Ovary (tissue), 9 donors: ENCODE results near the gene LYPD3. TPM values are rescaled to one million over a fixed set of nuclear protein-coding genes. Genes with fewer than 3 reads are reported as not detected.

Experiments
- DNase-seq, 5 donors: peaks; one replicate each; pipeline ENCODE4 v3.0.0-alpha.2; 2019 to 2020
- H3K27ac ChIP-seq, 2 donors: fragments of 200-600 bp; one replicate each; pipeline versions ENCODE4 v1.5.1 to v1.8.0; 2019 to 2022
- H3K27me3 ChIP-seq: fragments of 200-600 bp; one replicate; pipeline ENCODE4 v1.8.0; 2022
- H3K36me3 ChIP-seq: fragments of 200-600 bp; sonication (generic); one replicate; pipeline ENCODE4 v1.5.1; 2019
- H3K4me1 ChIP-seq: one replicate; pipeline ENCODE4 v1.8.1; 2013; ENCODE audit warnings: mild to moderate bottlenecking, moderate library complexity; ENCODE audit not compliant: insufficient read depth
- H3K4me3 ChIP-seq: fragments of 200-600 bp; sonication (generic); one replicate; pipeline ENCODE4 v1.5.1; 2017
- H3K9me3 ChIP-seq, 2 donors: fragments of 200-600 bp in 1 of 2; sonication (generic) in 1 of 2; one replicate each; pipeline versions ENCODE4 v1.5.1 to v1.8.1; 2013 to 2019; ENCODE audit warnings: mild to moderate bottlenecking in 1 of 2, moderate library complexity in 1 of 2
- EP300 ChIP-seq: sonication (generic); formaldehyde crosslinking; IDR thresholded peaks from one replicate; pipeline ENCODE4 v1.6.1; 2017; ENCODE audit warnings: antibody characterized with exemption
- POLR2A ChIP-seq: fragments of 450-650 bp; IDR thresholded peaks from one replicate; pipeline ENCODE4 v1.6.1; 2017; ENCODE audit warnings: antibody characterized with exemption, mild to moderate bottlenecking, moderate library complexity
- WGBS, 3 donors: extraction: QIAGEN DNeasy Blood & Tissue Kit in 1 of 3; methylation state at CpG; one replicate each; pipeline versions ENCODE4 v1.1.5 to v1.1.7; 2013 to 2017; 5-methylcytosine and 5-hydroxymethylcytosine counted together
- intact Hi-C, 4 donors: fragments of 100-400 bp; cut with DNase I; formaldehyde crosslinking; loops; one replicate each; pipeline versions ENCODE4 v1.11.0 to v1.15.1; 2022 to 2023
- polyA plus RNA-seq, 2 donors: library from polyadenylated mRNA; stranded (reverse); fragments of 200-250 nt in 1 of 2; fragments of 350-450 nt in 1 of 2; fragmentation: Illumina TruSeq in 1 of 2; extraction: RNeasy Lipid Tissue Mini Kit (QIAGEN cat#74804) in 1 of 2; gene quantifications; one replicate each; pipeline ENCODE4 v1.2.3, GENCODE V29; 2013 to 2014
- total RNA-seq, 7 donors: library from RNA; depleted of rRNA in 2 of 7; stranded (reverse); fragments of >200 nt in 2 of 7; fragmentation: NEBNext Ultra II Directional in 3 of 7; extraction: Animal tissue kit (Norgen Biotek cat#: 25700) in 3 of 7; gene quantifications; one replicate each; pipeline versions ENCODE4 v1.1.0 to v1.2.4, GENCODE V29; 2016 to 2023
- TF ChIP-seq, protein P1 (sequence below), 3 donors: fragments of 450-650 bp in 2 of 3; fragments of 200-600 bp in 1 of 3; IDR thresholded peaks; one replicate each; pipeline versions ENCODE4 v1.5.1 to v1.8.0; 2016 to 2022; ENCODE audit warnings: antibody characterized with exemption in 3 of 3, mild to moderate bottlenecking in 1 of 3
- donor health status: DM: no; HTN: no; CAD: no; lungs with moderate emphysema.
- donor health status: DM: no; HTN: no; CAD: no.
- donor health status: Bipolar disorder and iron deficiency.
- donor health status: DM: yes; HTN: yes; CAD: no.
- donor health status: DM: no; HTN: no; CAD: no.
- donor health status: DM: yes; HTN: yes; CAD: no.

Gene LYPD3
- total and polyA plus RNA-seq, 9 donors: 1.8 to 15.1 (median 4.0) TPM

DNA sequence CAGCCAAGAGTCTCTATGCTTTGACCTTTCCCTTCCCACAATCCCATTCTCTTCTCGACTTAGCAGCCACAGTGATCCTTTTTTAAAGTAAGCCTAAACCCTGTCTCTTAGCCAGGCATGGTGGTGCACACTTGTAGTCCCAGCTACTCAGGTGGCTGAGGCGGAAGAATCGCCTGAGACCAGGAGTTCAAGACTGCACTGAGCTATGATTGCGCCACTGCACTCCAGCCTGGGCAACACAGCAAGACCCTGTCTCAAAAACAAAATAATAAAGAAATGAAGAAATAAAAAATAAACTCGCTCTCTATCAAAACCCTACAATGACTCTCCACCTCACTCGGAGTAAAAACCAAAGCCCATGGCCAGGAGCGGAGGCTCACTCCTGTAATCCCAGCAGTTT, 36.0 kb downstream of the LYPD3 start:
- no peaks in the 10 kb centered on the region for H3K27me3 ChIP-seq
- WGBS, 3 donors: 85 to 91% (median 86%) methylated on average over 7 of the region's 7 CpGs
- no peak for DNase-seq
- H3K4me1 ChIP-seq: no peaks in the 10 kb centered on the region
- intact Hi-C loops: no loop called here
- H3K36me3 ChIP-seq: no peaks in the 10 kb centered on the region
- no peak overlapping the region for H3K27ac ChIP-seq
- no peaks in the 10 kb centered on the region for H3K9me3 ChIP-seq
- H3K4me3 ChIP-seq: no peak overlapping the region
- TF ChIP-seq EP300: no peak
- TF ChIP-seq, protein P1, sequence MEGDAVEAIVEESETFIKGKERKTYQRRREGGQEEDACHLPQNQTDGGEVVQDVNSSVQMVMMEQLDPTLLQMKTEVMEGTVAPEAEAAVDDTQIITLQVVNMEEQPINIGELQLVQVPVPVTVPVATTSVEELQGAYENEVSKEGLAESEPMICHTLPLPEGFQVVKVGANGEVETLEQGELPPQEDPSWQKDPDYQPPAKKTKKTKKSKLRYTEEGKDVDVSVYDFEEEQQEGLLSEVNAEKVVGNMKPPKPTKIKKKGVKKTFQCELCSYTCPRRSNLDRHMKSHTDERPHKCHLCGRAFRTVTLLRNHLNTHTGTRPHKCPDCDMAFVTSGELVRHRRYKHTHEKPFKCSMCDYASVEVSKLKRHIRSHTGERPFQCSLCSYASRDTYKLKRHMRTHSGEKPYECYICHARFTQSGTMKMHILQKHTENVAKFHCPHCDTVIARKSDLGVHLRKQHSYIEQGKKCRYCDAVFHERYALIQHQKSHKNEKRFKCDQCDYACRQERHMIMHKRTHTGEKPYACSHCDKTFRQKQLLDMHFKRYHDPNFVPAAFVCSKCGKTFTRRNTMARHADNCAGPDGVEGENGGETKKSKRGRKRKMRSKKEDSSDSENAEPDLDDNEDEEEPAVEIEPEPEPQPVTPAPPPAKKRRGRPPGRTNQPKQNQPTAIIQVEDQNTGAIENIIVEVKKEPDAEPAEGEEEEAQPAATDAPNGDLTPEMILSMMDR (IDR thresholded peaks at IDR 0.05): no peak
- TF ChIP-seq POLR2A: no peak

DNA sequence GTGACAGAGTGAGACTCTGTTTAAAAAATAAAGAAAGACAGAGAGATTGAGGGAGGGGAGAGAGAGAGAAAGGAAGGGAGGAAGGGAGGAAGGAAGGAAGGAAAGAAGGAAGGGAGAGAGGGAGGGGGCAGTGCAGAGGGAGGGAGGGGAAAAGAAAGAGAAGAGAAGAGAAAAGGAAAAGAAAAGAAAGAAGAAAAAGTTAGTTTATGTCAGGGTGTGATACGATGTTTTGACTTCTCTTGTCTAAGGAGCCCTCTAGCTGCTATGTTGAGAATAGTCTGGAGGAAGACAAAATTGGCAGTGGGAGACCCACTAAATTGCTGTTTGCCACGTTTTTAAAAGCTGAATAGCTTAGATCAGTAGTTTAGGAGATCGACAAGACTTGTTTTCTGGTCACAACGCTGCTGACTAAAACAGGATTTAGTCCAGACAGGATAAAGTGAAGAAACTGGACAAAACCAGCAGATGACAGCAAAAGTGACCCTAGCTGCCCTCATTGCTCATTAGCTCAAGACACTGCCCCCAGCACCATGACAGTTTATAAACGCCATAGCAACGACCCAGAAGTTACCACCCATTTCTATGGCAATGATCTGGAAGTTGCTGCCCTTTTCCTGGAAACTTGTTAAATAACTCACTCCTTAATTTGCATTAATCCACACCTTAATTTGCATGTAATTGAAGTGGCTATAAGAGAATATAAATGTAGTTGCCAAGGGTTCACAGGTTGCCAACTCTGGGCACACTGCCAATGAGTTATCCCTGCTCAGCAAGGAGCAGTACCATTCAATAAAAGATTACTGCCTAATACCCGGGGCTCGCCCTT, 39.6 kb downstream of the LYPD3 start:
- Histone ChIP-seq H3K36me3 (no peaks in the 10 kb centered on the region), H3K27me3 (no peaks in the 10 kb centered on the region), H3K27ac (no peak overlapping the region), H3K4me1 (no peaks in the 10 kb centered on the region), H3K9me3 (no peaks in the 10 kb centered on the region), H3K4me3 (no peak overlapping the region)
- no peak for DNase-seq
- TF ChIP-seq POLR2A (no peak), EP300 (no peak)
- TF ChIP-seq, protein P1 (IDR thresholded peaks at IDR 0.05): no peak
- intact Hi-C loops: no loop called here
- WGBS, 3 donors: 26 to 38% (median 31%) methylated on average over 8 of the region's 8 CpGs

GRCh38 chr19:43423779-43424178, 41.6 kb downstream of the LYPD3 start:
- 72 to 86% (median 75%) methylated on average over 5 of the region's 5 CpGs for WGBS, 3 donors
- DNase-seq: no peak
- Histone ChIP-seq H3K36me3 (no peaks in the 10 kb centered on the region), H3K4me1 (no peaks in the 10 kb centered on the region), H3K9me3 (no peaks in the 10 kb centered on the region), H3K27me3 (no peaks in the 10 kb centered on the region), H3K4me3 (no peak overlapping the region), H3K27ac (no peak overlapping the region)
- intact Hi-C loops: no loop called here
- TF ChIP-seq POLR2A (no peak), EP300 (no peak)
- TF ChIP-seq, protein P1 (IDR thresholded peaks at IDR 0.05): no peak

DNA sequence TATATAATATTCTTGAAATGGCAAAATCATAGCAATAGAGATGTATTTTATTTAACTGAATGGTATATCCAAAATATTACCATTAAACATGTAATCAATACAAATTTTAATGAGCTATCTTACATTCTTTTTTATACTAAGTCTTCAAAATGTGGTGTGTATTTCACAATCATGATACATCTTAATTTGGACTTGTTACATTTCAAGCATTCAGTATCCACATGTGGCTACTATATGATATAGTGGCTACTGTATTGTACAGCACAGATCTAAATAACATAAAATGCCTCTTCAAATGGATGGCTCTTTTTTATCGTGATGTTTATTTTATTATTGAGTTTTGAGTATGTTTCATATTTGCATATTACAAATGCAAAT, 42.7 kb downstream of the LYPD3 start:
- intact Hi-C loops: no loop called here

More for the DNA sequence above, 42.7 kb downstream of the LYPD3 start:
- no peaks in the 10 kb centered on the region for H3K4me1 ChIP-seq
- no peak for DNase-seq
- H3K36me3 ChIP-seq: no peaks in the 10 kb centered on the region
- TF ChIP-seq POLR2A (no peak), EP300 (no peak)
- TF ChIP-seq, protein P1 (IDR thresholded peaks at IDR 0.05): no peak
- WGBS, 3 donors: 89 to 91% (median 91%) methylated on average over 1 of the region's 1 CpG
- H3K9me3 ChIP-seq: no peaks in the 10 kb centered on the region
- H3K4me3 ChIP-seq: no peak overlapping the region
- H3K27ac ChIP-seq: no peak overlapping the region
- no peaks in the 10 kb centered on the region for H3K27me3 ChIP-seq
